ENCODE results near the gene MOSMO.
"Not testable (repeated sequence)": the region's sequence is repeated elsewhere in the genome, so short reads cannot be mapped to it uniquely, and the experiment has no call there.

Gene MOSMO

DNA sequence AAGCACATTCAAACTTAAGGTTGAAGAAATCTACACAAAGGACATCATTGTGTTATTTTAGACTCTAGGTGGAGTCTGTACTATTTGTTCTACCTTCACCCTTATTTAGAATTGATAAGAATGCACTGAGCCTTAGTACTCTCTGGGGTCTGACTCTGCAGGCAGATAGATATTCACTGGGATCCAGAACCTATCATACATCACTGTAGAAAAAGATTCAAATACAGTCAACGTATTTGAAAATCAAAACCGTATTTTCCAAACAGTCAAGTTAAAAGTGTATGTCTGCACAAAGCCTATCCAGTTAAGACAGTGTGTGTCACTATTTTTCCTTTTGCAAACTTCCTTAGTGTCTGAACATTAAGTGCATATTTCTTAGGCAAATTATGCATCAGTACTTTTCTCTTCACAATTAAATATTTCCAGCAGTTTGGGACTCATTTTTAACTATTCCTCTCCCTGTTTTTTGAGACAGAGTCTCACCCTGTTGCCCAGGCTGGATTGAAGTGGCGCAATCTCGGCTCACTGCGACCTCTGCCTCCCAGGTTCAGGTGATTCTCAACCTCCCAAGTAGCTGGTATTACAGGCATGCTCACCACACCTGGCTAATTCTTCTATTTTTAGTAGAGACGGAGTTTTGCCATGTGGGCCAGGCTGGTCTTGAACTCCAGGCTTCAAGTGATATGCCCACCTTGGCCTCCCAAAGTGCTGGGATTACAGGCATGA, 22.3 kb downstream of the MOSMO start:
- DNase-seq = no peak
- in situ Hi-C loops (cut with MboI; ENCODE audit: low pct_unique_long_range_greater_than_20kb, low sequenced_read_pairs) = no loop called here

DNA sequence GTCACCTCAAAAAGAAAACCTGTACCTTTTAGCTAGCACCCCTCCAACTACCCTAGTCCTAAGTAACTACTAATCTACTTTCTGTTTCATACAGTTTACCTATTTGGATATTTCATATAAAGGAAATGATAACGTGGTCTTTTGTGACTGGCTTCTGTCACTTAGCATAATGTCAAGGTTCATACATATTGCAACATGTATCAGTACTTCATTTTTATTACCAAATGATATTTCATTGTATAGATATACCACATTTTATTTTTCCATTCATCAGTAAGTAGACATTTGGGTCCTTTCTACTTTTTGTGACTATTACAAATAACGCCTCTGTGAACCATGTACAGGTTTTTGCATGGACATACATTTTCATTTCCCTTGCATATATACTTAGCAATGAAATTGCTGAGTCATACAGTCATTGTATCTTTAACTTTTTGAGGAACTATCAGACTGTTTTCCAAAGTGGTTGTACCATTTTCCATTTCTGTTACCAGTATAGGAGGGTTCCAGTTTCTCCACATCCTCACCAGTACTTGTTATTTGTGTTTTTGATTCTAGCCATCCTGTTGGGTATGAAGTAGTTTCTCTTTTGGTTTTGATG, 23.7 kb downstream of the MOSMO start:
- in situ Hi-C loops (cut with MboI; ENCODE audit: low pct_unique_long_range_greater_than_20kb, low sequenced_read_pairs) = no loop called here
- DNase-seq = peak; percentile 13

DNA sequence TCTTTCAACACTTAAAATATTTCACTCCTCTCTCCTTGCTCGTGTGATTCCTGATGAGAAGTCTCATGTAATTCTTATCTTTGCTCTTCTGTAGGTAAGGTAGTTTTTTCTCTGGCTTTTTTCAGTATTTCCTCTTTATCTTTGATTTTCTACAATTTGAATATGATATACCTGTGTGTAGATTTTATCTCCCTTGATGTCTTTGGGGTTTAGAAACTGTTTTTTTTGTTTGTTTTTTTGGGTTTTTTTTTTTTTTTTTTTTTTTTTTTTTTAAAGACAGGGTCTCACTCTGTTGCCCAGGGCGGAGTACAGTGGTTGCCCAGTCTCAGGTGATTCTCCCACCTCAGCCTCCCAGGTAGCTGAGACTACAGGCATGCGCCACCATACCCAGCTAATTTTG, 26.6 kb downstream of the MOSMO start:
- in situ Hi-C loops (cut with MboI; ENCODE audit: low pct_unique_long_range_greater_than_20kb, low sequenced_read_pairs) = no loop called here
- DNase-seq = no peak

DNA sequence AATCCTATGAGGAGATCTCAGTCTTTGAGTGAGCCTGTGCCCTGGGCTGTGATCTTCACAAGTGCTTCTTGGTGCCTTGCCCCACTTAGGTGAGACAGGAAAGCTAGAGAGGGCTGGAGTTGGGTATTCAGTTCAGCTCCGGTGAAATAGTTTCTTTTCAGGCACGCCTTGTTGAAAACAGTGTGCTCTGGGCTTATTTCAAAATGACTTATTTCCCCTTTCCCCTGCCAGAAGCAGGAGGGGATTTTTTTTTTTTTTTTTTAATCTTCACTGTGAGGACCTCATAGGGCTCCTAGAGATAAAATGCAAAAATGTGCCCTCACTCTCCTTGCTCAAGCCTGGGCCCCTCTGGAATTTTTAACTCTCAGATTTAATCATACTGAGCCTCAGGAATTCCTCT, 27.2 kb downstream of the MOSMO start:
- in situ Hi-C loops (cut with MboI; ENCODE audit: low pct_unique_long_range_greater_than_20kb, low sequenced_read_pairs) = no loop called here
- DNase-seq = no peak

DNA sequence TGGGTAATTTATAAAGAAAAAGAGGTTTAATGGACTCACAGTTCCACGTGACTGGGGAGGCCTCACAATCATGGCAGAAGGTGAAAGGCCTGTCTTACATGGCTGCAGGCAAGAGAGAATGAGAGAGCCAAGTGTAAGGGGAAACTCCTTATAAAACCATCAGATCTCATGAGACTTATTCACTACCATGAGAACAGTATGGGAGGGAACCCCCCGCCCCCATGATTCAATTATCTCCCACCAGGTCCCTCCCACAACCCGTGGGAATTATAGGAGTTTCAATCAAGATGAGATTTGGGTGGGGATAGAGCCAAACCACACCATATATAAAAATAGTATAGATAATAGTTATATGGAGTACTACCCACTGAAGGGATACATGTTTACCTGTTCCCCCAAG, 36.0 kb downstream of the MOSMO start:
- in situ Hi-C loops (cut with MboI; ENCODE audit: low pct_unique_long_range_greater_than_20kb, low sequenced_read_pairs); DNase-seq: not testable (repeated sequence)

DNA sequence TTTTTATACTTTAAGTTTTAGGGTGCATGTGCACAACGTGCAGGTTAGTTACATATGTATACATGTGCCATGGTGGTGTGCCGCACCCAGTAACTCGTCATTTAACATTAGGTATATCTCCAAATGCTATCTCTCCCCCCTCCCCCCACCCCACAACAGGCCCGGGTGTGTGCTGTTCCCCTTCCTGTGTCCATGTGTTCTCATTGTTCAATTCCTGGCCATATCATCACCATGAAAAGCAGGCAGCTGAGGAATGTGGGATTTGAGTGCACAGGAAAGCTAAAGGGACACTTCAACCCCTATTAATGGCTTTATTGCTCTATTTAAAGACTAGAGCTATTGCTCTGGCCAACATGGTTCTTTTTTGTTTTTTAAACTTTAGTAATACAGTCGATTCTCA, 38.0 kb downstream of the MOSMO start:
- DNase-seq; in situ Hi-C loops (cut with MboI; ENCODE audit: low pct_unique_long_range_greater_than_20kb, low sequenced_read_pairs): not testable (repeated sequence)

DNA sequence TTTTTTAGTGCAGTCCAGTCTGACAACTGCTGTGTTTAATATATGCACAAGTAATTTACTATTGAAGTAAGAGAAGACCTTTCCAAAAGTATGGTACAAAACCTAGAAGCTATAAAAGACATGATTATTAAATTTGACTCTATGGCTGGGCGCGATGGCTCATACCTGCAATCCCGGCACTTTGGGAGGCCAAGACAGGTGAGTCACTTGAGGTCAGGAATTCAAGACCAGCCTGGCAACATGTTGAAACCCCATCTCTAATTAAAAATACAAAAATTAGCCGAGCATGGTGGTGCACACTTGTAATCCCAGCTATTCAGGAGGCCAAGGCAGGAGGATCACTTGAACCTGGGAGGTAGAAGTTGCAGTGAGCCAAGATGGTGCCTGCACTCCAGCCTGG, 43.1 kb downstream of the MOSMO start:
- in situ Hi-C loops (cut with MboI; ENCODE audit: low pct_unique_long_range_greater_than_20kb, low sequenced_read_pairs) = no loop called here
- no peak for DNase-seq

DNA sequence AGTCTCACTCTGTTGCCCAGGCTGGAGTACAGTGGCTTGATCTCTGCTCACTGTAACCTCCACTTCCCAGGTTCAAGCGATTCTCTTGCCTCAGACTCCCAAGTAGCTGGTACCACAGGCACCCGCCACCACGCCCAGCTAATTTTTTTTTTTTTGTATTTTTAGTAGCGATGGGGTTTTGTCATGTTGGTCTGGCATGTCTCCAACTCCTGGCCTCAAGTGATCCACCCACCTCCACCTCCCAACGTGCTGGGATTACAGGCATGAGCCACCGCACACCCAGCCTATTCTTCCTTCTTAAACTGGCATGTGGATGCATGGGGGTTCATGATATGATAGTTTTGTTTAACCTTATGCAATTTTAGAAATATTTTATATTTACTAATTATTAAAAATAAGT, 45.1 kb downstream of the MOSMO start:
- in situ Hi-C loops (cut with MboI; ENCODE audit: low pct_unique_long_range_greater_than_20kb, low sequenced_read_pairs) = no loop called here
- DNase-seq = no peak

DNA sequence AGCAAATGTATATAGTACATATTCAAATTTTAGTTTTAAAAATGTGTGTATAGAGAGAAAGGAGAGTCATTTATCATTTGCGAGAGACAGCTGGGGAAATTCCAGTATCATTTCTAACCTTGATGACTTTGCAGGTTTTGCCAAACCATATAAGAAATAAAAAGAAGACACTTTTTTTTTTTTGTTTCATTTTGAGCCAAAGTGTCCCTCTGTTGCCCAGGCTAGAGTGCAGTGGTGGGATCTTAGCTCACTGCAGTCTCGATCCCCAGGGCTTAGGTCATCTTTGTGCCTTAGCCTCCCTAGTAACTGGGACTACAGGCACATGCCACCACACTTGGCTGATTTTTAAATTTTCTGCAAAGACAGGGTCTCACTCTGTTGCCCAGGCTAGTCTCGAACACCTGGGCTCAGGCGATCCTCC, 46.0 kb downstream of the MOSMO start:
- in situ Hi-C loops (cut with MboI; ENCODE audit: low pct_unique_long_range_greater_than_20kb, low sequenced_read_pairs) = no loop called here
- no peak for DNase-seq

DNA sequence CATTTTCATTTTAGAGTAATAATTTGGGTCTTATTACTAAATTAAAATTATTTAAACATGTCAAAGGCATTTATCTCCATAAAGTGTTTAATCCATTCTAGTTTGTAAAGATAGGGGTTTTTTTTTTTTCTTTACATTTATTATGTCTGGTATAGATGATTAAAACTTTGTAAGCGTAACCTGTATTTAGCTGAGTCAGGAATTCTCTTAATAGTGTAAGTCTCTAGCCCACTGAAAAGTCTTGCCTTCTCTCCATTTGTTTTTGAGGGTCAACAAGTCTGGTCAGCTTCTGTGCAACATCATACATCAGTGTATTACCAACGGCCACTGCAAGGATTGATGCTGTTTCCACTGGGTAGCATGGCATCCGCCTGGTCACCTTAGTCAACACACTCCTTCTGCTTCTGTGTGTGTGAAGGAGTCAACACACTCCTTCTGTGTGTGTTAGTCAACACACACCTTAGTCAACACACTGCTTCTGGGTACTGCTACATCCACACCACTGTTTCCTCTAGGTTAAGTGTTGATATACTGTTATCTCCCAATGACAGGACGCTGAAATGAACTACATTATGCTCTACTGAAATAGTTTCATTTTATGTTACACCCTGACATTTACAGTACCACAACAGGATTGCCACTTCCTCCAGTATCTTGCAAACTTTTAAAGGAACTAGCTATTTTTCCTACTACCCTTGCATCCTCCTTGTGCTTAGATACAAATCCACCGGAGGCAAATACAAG, 47.1 kb downstream of the MOSMO start:
- DNase-seq = no peak
- in situ Hi-C loops (cut with MboI; ENCODE audit: low pct_unique_long_range_greater_than_20kb, low sequenced_read_pairs) = no loop called here

DNA sequence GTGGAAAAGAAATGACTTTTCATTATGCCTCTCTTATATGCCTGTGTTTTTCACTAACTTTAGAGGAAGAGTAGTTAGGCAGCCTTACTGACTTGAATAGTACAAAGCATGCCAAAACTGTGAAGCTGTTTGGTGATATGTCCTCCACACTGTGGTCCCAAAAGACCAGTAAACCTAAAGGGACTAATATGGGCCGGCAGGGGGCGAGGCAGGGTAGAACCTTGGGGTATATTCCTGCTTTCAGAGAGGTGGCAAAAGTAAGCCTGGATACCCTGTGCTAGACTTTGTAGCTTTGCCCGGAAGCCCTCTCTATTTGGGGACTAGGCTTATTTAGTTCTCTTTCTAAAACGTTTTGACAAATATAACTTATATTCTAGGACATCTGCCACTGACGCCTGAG, 48.0 kb downstream of the MOSMO start:
- in situ Hi-C loops (cut with MboI; ENCODE audit: low pct_unique_long_range_greater_than_20kb, low sequenced_read_pairs) = no loop called here
- DNase-seq = no peak

DNA sequence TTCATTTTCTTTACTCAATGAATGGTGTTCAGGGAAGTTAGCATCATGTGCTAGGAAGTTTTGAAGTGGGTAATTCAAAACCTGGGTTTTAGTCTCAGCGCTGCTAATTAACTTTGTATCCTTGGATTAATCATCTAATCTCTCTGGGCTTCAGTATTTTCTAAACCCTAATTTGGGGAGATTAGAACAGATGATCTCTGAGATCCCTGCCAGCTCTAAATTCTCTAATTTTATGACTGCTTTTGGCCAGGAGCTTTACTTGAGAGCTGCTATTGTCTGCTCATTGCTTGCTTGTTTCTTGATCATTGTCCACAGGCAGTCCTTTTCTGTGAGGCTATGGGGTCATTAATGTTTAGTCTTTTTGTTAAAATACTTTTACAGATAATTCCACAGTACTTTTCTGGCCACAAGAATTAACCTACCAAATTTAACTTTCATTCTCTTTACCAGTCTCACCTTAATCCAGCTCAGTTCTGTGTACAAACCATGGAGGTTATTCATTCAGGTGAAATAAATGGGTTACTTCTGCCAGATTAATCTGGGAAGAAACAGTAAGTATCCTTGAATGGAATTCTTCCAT, 56.1 kb downstream of the MOSMO start:
- in situ Hi-C loops (cut with MboI; ENCODE audit: low pct_unique_long_range_greater_than_20kb, low sequenced_read_pairs) = no loop called here

DNA sequence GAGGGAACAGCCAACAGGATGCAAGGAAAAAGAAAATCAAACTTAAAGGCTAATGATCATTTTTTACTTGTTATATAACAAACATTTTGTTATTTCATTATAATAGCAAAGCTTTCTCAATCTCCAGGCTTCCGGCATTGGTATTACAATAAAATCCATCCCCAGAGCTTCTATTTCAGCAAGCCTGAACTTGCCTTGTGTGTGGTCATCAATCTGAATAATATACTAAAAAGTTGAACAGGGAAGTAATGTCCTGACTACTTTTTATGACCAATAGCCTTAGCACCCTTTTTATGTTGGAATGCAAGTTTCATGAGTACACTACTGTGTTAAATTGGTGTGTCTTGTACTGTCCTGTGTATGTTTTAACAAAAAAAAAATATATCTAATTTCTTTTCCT, 57.3 kb downstream of the MOSMO start:
- no peak for DNase-seq
- in situ Hi-C loops (cut with MboI; ENCODE audit: low pct_unique_long_range_greater_than_20kb, low sequenced_read_pairs) = no loop called here

More for the DNA sequence above, 56.1 kb downstream of the MOSMO start:
- DNase-seq = no peak

DNA sequence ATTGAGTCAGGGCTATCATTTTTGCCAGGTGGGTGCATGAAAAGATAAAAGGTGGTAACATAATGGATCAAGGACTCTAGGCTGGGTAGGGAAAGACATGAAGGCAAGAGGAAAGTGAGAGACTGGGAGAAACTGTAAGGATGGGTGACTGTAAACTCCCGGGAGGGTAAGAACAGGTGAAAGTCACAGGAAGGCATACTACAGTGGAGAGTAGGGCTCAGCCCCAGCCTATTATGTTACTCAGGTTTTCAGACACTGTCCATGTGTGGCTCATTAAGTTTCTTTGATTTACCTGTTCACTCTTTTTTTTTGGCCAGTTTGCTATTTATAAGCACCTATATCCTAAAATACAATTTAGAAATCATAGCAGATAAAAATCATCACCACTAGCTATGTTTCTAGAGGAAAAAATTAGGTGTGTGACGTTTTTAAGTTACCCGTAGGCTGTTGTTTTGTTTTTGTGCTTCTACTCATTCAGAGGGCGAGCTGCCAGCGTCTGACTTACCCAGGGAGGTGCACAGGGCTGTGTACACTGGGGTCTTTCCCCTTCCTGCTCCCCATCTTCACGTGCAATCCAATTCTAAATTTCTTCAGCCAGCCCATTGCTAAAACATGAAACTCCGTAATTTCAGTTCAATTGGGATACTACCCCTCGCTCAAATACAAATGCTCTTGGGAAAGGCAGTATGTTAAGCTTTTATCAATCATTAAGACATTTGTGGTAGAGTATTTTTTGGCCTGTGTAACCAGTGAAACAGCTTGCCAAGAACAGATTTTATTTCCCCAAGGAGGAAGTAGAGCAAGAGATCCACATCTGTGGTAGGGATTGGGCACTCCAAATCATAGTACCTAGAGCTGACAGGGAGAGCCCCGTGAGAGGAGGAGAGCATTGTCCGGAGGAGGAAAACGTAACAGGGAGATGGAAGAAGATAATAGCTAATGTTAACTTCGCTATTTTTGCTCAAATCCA, 62.7 kb downstream of the MOSMO start:
- in situ Hi-C loops (cut with MboI; ENCODE audit: low pct_unique_long_range_greater_than_20kb, low sequenced_read_pairs) = no loop called here

DNA sequence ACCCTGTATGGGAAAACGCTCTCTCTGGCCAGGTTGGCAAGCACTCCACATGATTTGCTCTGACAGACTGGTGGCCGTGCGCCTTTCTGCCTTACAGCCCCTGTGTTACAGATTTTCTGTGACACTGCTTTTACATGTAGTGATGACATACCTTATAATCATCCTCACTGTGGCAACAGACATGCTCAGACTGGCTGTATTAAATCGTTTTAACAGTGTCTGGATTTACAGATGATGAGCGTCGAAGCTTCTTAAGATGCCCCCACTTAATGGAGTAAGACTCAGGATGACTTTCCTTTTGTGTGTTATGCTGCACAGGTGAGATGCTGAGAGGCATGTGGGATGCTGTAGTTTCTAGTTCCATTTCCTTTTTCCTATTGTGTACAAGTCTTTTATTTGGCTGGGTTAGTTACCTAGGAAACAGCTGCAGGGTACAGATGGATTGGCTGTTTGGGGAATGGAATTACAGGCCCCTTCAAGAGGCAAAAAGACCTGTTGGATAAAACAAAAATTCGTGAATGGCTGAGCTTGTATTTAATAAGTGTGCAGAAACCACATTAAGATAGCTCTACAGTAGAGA, 63.5 kb downstream of the MOSMO start:
- in situ Hi-C loops (cut with MboI; ENCODE audit: low pct_unique_long_range_greater_than_20kb, low sequenced_read_pairs) = no loop called here

More for the DNA sequence above, 62.7 kb downstream of the MOSMO start:
- no peak for DNase-seq

DNA sequence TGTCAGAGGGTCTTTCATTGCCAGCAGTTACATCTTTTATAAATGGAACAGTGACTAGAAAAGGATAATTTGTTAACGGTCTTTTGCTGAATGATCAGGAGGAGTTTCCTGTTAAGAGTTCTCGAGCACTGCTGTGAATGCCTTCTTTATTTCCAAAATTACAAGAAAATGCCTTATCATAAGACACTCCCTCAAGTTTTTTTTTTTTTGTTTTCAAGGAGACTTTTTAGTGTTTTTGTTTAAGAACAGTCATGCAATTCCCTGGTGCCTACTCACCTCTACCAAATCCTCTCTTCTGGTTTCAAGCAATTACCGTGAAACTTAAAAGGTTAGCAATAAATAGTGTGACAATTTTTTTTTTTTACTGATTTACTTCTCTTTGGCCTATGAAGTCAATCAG, 65.4 kb downstream of the MOSMO start:
- in situ Hi-C loops (cut with MboI; ENCODE audit: low pct_unique_long_range_greater_than_20kb, low sequenced_read_pairs) = no loop called here
- DNase-seq = no peak

More for the DNA sequence above, 63.5 kb downstream of the MOSMO start:
- DNase-seq = no peak

DNA sequence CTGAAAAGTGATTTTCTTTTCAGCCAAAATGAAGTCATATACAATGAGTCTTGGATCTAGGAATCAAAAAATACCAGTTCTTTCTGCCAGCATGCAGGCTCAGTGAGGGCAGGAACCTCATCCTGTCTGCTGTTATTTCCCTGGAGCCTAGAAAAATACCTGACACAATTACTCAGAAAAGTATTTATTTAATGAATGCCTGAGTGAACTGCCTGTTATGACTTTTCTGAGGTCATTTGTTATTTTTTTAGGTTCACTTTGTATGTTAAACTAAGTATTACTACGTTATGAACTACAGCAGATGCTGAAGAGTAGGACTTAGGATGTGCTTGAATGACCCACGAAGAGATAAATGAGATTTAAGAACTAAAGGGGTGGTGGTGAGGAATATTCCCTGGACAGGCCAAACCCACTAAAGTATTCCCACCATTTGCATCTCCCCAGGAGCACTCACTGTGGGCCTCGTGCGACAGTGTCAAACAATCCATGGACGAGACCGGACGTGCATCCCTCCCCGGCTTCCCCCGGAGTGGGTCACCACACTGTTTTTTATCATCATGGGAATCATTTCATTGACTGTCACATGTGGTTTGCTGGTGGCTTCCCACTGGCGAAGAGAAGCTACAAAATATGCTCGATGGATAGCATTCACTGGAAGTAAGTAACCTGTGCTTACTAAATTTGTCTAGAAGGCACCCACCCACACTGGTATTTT, 67.3 kb downstream of the MOSMO start:
- no peak for DNase-seq
- in situ Hi-C loops (cut with MboI; ENCODE audit: low pct_unique_long_range_greater_than_20kb, low sequenced_read_pairs) = no loop called here

DNA sequence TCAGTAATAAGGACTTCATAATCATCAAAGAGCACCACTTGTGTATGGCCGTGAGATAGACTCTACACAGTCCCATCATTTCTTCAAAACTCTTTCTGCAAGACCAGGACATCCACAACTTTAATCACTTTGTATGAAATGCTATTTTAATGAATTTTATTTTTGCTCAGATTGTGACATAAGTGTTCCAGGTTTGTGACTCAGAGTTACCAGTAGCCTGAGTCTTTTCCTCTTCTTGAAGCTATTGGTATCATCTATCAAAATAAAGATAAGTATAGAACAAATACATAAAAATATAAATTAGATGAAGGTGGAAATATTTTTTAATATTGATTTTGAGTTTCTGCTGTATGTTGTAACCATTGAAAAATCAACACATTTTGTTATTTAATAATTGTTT, 67.9 kb downstream of the MOSMO start:
- in situ Hi-C loops (cut with MboI; ENCODE audit: low pct_unique_long_range_greater_than_20kb, low sequenced_read_pairs) = no loop called here
- DNase-seq = no peak

Data from KBM-7 (cell line).